Measurements from ENCODE around the gene MMRN2.

DNA sequence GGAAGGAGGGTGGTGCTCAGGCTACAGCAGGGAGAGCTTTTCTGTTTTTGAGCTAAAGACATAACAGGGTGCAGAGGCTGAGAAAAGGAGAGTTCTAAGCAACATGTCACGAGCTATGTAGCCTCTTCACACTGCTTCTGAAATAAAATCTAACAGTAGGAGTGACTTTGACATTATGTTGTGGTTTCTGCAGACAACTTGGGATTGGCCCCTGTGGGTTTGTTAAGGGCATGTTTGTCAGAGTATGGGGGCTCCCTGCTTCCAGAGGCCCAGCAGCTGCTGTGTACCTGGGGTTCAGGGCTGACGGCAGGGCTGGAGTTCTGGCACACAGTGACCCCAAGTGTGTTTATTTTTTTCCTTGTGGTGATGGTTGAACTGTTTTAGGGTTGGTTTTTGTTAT is 24.7 kb downstream of the MMRN2 start:
- TF ChIP-seq POLR2A (IDR thresholded peaks at IDR 0.05; ENCODE audit: low read depth, low read length) (no peak), TAF1 (IDR thresholded peaks at IDR 0.05; ENCODE audit: borderline replicate concordance, low read depth, low read length) (no peak)
